Loucy (cell line): ENCODE measurements around the gene SASH1.

Experiments used
- CTCF ChIP-seq: fragments of 200-600 bp; sonication (generic); conservative IDR thresholded peaks from 2 replicates; pipeline ENCODE4 v1.5.1; 2014; ENCODE audit warnings: mild to moderate bottlenecking, antibody characterized with exemption, low read length
- EZH2phosphoT487 ChIP-seq: fragments of 200-600 bp; IDR thresholded peaks from 2 replicates; pipeline ENCODE4 v1.6.1; 2018; ENCODE audit warnings: antibody characterized with exemption, mild to moderate bottlenecking, moderate library complexity, borderline replicate concordance

DNA sequence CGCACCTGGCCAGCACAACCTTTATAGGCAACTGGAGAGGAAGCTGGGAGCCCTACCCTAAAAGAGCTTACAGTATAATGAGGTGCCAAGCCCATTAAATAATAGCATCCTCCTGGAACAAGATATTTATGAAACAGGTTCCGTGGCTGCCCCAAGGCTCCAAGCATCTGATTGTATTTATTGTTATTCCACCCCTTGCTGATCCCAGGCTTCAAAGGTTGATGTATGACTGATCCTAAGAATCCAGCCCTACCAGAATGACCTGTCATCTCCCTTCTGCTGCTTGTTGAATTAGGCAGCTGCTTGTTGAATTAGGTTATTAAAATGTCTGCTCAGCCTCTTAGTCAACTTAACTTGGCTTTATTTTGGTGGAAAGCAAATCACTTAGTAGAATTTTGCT lies 35.2 kb upstream of the SASH1 start:
- TF ChIP-seq CTCF (no peak), EZH2phosphoT487 (no peak)
